SW480 (cell line): ENCODE data around the gene CTBP1.

Source experiments
- DNase-seq: peaks from one replicate; pipeline ENCODE4 v3.0.0-alpha.2; 2016; ENCODE audit warnings: low spot score

Gene CTBP1

DNA sequence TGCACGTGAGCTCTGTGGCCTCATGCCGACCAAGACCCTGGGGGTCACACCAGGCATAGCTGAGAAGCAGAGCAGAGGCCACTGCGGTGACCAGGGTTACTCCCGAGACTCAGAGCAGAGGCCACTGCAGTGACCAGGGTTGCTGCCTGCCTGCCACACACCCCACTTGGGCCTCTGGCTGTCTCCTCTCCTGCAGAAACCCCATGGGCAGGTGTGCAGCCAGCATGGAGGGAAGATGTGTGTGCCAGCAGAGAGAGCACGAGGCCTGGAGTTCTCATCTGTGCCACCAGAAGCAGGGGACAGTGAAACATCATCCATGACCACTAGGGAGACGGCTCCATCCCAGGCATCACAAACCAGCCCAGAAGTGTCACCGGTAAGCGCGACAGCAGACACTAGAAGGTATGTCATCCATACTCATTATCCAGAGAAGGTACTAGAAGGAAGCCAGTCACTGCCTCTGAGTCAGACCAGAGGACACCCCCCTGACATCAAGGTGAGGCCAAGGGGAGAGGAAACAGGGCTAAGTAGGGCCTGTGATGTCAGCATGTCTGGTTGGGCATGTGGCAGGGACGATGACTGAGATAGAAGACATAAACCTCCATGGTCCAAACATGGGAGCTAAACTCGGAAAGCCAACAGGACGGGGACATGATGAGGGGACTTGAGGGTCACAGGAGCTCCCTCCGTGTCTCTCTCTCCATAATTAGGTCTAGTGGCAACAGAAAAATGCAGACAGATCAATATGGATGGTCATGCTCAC is 52.3 kb downstream of the CTBP1 start:
- no peak for DNase-seq

DNA sequence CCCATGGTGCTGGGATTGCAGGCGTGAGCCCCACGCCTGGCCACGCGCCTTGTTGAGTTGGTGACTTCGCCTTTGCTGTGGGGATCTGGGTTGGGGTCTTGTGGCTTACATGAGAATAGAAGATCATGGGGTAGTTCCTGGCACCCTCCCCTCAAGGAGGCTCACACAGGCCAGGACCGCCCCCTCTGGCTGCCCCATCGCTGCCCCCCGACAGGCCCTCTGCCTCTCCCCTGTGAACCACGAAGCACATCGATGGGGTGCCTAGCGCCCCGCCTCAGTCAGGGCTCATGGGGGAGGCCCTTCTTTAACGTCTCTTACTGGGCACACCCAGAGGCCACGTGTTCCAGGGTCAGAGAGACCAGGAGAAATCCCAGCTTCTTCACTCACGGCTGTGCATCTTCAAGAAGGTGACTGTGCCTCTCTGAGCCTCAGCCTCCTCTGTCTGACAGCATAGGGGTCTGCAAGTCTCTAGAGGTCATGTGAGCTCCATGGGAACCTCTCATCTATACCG is 53.0 kb downstream of the CTBP1 start:
- DNase-seq: no peak

DNA sequence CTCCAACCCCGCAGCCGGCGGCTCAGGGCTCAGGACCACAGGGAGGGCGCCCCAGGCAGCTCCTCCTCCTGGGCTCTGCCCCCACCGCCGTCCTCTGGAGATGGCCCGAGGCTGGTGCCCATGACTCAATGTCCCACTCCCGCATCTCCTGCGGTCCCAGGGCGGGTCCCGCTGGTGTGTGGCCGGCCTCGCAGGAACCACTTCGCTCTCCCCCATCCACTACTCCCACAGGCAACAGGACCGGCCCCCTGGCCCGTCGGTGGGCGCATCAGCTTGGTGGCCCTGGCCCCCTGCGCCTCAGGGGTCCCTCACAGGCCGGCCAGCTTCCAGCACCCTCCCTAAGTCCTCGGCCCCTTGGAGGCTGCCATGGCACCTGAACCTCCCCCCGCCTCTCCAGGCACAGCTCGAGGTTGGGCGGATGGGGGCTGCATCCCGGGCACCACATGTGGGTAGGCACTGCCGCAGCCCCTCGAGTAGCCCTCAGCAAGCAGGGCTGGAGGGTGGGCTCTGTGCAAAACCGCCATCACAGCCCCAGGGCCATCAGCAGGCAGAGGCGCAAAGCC is 53.7 kb downstream of the CTBP1 start:
- DNase-seq: no peak

DNA sequence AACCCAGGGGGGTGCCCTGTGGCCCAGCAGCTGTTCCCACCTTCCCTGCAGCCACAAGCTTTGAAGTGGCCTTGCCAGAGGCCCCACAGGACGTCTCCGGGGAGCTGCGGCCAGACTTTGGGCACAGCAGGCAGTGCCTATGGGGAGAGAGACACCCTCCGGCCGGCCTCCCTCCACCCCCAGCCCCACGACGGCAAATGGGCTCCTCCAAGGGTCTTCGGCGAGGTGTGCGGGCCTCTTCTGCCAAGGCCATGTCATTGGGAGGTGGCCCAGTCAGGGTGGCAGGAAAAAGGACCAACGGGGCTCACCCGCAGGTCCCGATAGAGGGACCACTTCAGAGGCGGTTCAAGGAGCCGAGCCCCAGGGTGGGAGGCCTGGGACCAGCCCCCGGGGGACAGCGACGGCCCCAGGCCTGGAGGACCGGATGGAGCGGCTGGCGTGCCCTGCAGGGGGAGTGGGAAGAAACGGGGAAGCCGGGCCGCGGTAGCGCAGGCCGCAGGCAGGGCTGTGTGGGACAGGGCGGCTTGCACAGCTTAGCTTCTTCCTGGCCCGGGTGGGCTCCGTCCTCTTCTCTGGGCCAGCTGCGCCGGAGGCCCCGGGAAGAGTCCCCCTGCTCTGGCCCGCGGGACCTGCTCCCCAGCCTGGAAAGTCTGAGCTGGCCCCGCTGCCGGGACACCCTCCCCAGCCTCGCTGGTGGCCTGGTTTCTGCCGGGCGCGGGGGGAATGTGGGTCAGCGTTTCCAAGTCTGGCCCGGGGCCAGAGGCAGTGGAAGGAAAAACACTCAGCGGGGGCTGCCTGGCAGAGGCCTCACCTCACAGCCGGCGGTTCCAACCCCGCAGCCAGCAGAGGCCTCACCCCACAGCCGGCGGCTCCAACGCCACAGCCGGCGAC is 54.7 kb downstream of the CTBP1 start:
- no peak for DNase-seq

DNA sequence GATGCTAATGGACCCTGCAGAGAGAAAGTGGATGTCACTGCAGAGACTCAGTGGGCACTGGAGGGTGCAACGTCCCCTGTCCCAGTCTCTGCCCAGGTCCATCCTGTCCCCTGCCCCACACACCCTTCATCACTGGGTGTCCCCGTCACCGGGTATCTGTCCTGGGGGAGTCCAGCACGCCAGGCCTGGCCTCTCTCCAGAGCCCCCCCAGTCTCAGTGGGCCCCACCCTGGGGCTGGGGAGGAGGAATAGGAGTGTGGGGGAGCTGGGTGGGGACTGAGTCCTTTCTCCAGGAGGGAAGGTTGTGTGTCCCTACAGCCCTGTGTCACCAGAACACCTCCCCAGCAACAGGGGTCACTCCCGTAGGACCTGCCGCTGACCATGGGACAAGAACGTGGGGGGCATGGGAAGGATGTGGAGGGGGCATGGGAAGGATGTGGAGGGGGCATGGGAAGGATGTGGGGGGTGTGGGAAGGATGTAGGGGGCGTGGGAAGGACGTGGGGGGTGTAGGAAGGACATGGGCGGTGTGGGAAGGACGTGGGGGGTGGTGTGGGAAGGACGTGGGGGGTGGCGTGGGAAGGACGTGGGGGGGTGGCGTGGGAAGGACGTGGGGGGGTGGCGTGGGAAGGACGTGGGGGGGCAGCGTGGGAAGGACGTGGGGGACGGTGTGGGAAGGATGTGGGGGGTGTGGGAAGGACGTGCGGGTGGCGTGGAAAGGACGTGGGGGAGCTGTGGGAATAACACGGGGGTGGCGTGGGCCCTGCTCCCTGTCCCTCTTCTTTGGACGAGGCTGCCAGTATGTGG is 55.5 kb downstream of the CTBP1 start:
- DNase-seq: no peak

DNA sequence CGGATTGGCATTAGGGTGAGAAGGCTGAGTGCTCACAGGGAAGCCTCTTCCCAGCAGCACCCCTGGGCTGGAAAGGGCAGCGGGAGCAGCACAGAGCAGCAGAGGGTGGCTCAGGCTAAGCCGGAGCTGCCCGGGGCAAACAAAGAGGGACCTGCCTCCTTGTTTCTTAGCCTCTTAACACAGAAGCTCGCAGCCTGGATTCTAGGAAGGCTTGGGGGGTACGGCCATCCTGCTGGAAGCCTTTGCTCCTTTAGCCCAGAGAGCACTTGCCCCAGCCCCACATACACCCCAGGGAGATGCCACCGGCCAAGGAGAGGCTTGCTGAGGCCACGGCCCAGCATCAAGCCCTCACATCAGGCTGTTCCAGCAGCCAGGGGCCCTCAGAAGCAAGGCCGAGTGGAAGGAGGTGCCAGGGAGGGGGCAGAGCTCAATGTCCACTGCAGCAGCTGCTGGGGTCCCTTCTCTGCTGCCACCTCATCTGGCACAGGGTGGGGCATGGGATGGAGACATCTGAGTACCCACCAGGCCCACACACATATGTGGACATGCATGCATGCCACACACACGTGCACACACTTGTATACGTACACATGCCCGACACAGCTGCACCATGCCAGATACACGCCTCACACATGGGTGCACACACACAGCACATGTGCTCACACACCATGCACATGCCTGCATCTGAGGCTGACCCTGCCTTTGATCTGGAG is 56.3 kb downstream of the CTBP1 start:
- DNase-seq: no peak

DNA sequence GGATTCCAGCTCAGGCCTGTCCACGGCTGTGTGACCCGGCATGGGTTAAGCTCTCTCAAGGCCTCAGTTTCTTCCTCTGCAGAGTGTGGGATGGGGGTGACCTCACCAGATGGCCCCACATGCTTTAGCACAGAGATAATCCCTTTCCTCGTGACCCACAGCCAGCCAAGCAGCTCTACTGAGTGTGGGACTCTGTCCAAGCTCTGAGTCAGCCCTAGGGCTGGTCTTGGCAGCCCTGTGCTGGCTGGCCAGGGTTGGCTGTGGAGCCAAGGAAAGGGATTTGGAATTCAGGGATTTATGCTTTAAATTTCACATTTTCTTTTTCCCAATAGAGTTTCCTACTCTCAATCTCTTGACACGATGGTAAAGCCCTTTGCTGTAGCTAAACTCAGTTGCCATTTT is 56.8 kb downstream of the CTBP1 start:
- peak; percentile 22 for DNase-seq

DNA sequence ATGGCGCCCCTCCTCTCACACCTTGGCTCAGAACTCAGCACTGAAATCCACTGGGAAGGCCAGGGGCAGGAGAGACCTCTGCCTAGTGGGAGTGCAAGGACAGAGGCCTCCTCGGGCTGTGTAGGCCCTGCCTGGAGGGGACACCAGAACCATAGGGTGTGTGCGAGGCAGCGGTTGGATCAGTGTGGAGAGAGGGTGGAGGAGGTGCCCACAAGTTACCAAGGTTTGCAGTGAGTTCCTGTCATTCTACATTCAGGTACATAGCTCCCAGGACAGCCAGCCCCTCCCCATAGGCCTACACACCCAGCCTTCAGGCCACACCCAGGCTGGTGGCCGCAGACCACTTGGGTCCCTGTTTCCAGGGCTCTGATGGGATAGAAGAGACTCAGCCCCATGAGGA is 57.3 kb downstream of the CTBP1 start:
- DNase-seq: peak; percentile 31

DNA sequence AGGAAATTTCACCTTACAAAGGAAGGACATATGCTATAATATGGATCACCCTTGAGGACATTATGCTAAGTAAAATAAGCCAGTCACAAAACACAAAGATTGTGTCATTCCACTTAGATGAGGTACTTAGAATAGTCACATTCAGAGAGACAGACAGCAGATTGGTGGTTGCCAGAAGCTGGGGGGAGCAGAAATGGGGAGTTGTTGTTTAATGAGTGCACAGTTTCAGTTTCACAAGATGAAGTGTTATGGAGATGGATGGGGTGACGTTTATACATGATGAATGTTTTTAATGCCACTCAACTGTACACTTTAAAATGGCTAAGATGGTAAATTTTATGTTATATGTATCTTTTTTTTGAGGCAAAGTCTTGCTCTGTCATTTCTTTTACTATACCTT is 61.7 kb downstream of the CTBP1 start:
- DNase-seq: no peak

DNA sequence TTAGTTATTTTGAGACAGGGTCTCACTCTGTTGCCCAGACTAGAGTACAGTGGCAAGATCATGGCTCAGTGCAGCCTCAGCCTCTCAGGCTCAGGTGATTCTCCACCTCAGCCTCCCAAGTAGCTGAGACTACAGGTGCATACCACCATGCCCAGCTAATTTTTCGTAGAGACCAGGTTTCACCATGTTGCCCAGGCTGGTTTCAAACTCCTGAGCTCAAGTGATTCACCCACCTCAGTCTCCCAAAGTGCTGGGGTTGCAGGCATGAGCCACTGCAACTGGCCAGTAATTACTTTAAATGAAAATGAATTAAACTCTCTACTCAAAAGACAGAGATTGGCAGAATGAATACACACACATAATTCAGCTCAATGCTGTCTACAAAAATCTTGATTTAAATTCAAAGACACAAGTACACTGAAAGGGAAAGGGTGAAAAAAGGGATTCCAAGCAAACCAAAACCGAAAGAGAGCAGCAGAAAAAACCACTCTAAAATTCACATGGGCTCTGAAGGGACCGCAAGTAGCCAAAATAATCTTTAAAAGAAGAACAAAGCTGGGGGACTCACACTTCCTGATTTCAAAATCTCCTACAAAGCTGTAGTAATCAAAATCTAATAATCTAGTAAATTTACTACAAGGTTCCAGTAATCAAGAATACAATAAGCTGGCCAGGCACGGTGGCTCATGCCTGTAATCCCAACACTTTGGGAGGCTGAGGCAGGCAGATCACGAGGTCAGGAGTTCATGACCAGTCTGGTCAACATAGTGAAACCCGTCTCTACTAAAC is 64.8 kb downstream of the CTBP1 start:
- no peak for DNase-seq

DNA sequence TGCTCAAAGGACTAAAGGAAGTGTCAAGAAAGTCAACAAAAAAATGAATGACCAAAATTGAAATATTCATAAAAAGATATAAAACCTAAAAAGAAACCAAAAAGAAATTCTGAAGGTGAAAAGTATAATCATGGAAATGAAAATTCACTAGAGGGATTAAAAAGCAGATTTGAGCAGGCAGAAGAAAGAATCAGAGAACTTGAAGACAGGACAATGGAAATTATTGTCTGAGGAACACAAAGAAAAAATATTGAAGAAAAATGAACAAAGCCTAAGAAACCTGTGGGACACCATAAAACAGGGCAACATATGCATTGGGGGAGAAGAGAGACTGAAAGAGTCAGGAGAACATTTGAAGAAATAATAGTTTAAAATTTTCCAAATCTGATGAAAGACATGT is 66.6 kb downstream of the CTBP1 start:
- no peak for DNase-seq

DNA sequence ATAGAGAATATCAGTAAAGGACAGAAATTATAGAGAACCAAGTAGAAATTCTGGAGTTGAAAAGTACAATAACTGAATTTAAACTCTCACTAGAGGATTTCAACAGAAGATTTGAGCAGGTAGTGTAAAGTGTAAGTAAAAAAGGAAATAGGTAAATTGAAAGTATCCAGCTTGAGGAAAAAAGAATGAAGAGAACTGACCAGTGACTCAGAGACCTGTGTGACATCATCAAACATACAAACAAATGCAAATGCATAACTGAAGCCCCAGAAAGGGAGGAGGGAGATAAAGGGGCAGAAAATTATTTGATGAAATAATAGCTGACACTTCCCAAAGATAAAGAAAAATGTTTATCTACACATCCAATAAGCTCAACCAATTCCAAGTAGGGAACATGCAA is 68.3 kb downstream of the CTBP1 start:
- DNase-seq: no peak

DNA sequence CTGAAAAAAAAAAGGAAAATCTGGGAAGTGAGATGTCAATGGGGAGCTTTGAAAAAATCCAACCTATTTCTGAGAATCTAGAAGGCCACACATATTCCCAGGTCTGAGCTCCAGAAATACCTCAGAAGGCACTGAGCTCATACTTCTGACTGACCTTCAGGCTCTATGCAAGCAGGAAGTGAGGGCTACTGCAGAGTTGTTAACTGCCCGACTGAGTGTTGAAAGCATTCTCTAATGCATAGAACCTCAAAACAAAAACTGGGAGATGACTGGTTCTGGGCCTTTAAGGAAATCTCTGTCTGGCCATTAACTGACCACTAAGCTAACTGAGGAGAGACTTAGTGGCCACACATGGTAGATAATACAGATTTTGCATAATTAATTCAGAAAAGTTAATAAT is 69.0 kb downstream of the CTBP1 start:
- DNase-seq: no peak

DNA sequence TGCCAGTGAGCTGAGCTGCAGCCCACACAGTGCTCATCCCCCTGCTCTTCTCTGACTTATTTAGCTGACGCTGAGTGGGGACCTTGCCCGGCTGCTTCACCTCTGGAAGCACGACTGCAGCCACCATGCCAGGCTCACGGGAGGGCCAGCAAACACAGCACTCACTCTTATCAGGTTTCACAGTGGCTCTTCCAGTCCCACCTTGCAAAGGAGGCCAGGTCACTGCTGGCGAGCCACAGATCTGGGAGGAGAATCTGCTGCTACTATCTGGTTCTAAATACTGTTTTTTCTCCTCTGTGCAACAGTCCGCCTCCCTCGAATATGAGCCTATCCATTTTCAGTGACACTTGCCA is 69.9 kb downstream of the CTBP1 start:
- DNase-seq: no peak

DNA sequence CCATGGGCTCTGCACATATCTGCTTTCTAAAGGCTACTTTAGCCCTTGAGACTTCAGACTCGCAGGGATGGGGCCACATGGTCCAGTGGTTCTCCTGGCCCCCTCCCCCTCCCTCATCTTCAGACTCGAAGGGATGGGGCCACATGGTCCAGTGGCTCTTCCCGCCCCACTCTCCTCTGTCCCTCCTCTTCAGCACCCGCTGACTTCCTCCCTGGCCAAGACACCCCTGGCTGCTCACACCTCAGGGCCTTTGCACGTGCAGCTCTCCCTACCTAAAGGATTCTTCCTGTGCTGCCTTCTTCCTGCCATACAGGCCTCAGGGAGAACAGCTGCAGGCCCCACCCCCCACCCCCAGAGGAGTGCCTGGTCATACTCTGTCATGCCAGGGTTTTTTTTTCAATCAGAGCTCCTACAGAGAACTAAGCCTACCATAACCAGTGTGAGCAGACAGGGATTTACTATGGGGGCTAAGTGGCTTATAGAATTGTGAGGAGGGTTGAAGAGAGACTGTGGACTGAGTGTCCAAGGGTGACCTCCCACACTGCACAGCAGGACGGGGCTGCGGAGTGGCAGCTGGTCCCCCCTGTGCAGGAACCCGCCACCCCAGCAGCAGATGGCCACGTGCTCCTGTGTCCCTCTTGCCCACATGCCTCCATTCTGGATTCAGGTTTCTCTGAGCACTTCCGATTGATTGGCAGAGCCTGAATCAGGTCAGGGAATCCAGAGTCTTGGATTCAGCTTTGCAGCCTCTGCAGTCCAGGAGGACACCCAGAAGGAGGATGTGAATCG is 70.4 kb downstream of the CTBP1 start:
- DNase-seq: no peak

DNA sequence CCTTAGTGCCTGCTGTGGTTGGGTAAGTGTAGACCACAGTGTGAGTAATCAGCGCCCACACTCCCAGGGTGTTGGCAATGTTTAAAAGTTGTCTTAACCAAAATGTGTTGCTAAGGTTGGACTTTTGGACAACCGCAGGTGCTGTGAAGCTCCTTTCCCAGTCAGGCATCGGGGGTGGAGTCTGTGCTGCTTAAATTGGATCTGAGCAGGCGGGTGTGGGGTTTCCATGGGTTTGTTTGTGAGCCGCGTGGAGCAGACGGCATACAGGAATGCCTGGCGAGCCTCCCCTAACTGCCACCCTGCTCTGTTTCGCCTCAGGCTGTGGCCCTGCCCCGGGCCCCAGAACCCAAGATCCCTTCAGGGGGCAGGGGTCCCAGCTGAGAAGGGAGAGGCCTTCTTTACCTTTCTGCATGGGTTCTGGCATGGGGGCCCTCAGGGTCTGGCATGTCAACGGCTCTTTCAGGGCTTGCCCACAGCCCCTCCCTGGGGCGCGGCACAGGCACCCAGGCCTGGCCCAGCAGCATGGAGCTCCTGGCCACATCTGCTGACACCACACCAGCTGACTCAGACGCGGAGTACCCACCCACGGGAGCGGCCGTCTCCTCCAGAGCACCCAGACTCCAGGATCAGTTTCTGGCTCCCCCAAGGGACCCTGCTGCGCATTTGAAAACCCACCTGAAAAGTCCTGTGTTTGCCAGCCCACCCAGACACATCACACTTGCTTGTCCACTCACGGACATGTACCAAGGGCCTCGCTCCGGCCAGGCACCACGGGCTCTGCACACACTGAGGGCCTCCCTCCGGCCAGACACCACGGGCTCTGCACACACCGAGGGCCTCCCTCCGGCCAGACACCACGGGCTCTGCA is 71.4 kb downstream of the CTBP1 start:
- peak; percentile 89 for DNase-seq

DNA sequence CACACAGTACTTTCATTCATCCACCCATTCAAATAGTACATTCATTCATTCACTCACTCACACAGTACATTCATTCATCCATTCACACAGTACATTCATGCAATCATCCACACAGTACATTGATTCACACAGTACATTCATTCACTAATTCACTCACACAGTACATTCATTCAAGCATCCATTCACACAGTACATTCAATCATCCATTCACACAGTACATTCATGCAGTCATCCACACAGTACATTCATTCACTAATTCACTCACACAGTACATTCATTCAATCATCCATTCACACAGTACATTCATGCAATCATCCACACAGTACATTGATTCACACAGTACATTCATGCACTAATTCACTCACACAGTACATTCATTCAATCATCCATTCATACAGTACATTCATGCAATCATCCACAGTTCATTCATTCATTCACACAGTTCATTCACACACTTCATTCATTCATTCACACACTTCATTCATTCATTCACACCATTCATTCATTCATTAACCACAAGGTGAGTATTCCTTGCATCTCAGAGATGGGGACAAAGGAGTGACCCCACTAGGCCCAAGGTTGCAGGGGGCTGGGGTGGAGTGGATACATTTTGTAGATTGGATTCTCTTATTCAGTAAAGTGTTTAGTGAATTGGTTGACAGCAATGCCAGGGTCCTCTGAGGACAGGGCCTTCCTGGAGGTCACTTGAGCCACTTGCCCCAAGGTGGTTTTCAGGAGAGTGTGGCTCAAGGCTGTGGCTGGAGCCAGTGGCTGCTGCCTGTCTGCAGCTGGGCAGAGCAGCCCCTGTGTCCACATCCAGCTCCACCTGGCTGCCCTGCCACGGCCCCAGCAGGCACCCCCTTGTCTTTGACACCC is 72.3 kb downstream of the CTBP1 start:
- no peak for DNase-seq
